Measurements from ENCODE around the gene SULT1A2. TPM values are rescaled to one million over a fixed set of nuclear protein-coding genes. Genes with fewer than 3 reads are reported as not detected.

Gene SULT1A2
- total RNA-seq, 1 experiment from 2014 or later: 0.43 TPM

DNA sequence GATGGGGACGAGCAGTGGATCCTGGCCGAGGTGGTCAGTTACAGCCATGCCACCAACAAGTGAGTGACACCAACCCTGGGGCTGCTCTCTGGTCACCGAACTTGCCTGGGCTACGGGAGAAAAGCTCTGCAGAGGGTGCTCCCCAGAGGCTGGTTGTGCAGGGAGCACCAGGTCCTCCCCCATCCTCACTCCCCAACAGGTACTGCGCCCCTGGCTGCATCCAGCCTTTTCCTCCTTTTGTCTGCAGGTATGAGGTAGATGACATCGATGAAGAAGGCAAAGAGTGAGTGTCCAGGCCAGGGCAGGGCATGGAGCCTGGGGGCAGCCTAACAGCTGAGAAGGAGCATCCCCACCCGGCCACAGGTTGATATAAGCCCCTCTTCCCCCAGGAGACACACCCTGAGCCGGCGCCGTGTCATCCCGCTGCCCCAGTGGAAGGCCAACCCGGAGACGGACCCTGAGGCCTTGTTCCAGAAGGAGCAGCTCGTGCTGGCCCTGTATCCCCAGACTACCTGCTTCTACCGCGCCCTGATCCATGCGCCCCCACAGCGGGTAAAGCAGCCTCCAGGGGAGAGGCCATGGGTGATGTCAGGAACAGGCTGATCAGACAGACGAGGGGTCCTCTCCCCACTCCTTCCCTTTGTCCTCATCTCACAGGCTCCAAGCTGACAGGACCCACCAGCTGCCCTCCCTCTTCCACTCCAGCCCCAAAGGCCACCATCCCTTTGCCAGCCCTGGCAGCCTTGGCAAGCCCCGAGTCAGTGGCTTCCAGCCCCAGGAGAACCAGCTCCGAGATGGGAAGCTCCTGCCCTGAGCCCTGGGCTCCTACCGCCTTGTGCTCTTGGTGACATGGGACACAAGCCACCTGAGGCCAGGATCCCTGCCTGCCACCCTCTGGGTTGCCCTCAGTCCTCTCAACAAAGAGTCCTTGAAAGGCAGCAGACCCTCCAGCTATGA lies 6.2 kb downstream of the SULT1A2 start:
- no TSS peak for BruUV-seq (replicated peaks)
- no peaks in the 10 kb centered on the region; the same call in 1 of the 2 replicates for H3K36me3 ChIP-seq (ENCODE audit: control insufficient read depth, insufficient read depth, low read length)
- POLR2A ChIA-PET: no interaction called here

DNA sequence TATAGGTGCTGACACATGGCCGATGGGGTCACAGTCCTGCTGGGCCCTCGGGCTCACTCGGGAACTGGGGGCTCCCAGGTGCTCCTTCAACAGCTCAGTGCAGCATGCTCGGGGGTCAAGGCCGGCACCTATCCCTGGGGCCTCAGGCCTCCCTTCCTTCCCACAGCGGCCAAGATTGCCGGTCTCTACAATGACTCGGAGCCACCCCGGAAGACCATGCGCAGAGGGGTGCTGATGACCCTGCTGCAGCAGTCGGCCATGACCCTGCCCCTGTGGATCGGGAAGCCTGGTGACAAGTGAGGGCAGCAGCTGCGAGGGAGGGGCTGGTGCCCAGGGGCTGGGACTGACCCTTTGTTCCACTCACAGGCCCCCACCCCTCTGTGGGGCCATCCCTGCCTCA lies 6.9 kb downstream of the SULT1A2 start:
- Mint-ChIP-seq H3K27me3 (ENCODE audit: insufficient read depth, unreplicated experiment) (no peaks in the 10 kb centered on the region), H3K4me1 (ENCODE audit: low read depth, unreplicated experiment) (no peaks in the 10 kb centered on the region), H3K4me3 (ENCODE audit: unreplicated experiment) (no peak overlapping the region), H3K27ac (ENCODE audit: unreplicated experiment) (no peak overlapping the region), H3K36me3 (ENCODE audit: insufficient read depth, unreplicated experiment) (peaks cover 8% of the 10 kb centered on the region), H3K9me3 (ENCODE audit: unreplicated experiment) (no peaks in the 10 kb centered on the region)
- H3K36me3 ChIP-seq (ENCODE audit: control insufficient read depth, insufficient read depth, low read length): no peaks in the 10 kb centered on the region; the same call in 1 of the 2 replicates
- no peaks in the 10 kb centered on the region for H3K9me3 ChIP-seq
- ChIA-PET POLR2A (no interaction called here), CTCF (no interaction called here)
- DNase-seq: no peak
- TF ChIP-seq, protein P1, sequence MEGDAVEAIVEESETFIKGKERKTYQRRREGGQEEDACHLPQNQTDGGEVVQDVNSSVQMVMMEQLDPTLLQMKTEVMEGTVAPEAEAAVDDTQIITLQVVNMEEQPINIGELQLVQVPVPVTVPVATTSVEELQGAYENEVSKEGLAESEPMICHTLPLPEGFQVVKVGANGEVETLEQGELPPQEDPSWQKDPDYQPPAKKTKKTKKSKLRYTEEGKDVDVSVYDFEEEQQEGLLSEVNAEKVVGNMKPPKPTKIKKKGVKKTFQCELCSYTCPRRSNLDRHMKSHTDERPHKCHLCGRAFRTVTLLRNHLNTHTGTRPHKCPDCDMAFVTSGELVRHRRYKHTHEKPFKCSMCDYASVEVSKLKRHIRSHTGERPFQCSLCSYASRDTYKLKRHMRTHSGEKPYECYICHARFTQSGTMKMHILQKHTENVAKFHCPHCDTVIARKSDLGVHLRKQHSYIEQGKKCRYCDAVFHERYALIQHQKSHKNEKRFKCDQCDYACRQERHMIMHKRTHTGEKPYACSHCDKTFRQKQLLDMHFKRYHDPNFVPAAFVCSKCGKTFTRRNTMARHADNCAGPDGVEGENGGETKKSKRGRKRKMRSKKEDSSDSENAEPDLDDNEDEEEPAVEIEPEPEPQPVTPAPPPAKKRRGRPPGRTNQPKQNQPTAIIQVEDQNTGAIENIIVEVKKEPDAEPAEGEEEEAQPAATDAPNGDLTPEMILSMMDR (IDR thresholded peaks at IDR 0.05; ENCODE audit: insufficient read depth in 1 of 2, low read depth in 1 of 2, low read length in 1 of 2, severe bottlenecking in 1 of 2, unreplicated experiment in 1 of 2): no peak
- H3K4me1 ChIP-seq: no peaks in the 10 kb centered on the region
- intact Hi-C loops (cut with micrococcal nuclease; ENCODE audit: unreplicated experiment): no loop called here
- H3K4me3 ChIP-seq (ENCODE audit: low read depth, low read length): no peak overlapping the region
- H3K27me3 ChIP-seq (replicated peaks; ENCODE audit: control insufficient read depth, insufficient read depth, low read length): no peaks in the 10 kb centered on the region
- BruUV-seq (replicated peaks): no TSS peak

More for the DNA sequence above, 6.2 kb downstream of the SULT1A2 start:
- H3K27ac Mint-ChIP-seq (ENCODE audit: unreplicated experiment): no peak overlapping the region
- peaks cover 5% of the 10 kb centered on the region for H3K36me3 Mint-ChIP-seq (ENCODE audit: insufficient read depth, unreplicated experiment)
- no peaks in the 10 kb centered on the region for H3K4me1 ChIP-seq
- no peak for DNase-seq
- CTCF ChIA-PET: no interaction called here
- no peaks in the 10 kb centered on the region for H3K27me3 Mint-ChIP-seq (ENCODE audit: insufficient read depth, unreplicated experiment)
- no peaks in the 10 kb centered on the region for H3K9me3 ChIP-seq
- no peak overlapping the region for H3K4me3 ChIP-seq (ENCODE audit: low read depth, low read length)
- no peaks in the 10 kb centered on the region for H3K9me3 Mint-ChIP-seq (ENCODE audit: unreplicated experiment)
- no peak overlapping the region for H3K4me3 Mint-ChIP-seq (ENCODE audit: unreplicated experiment)
- no peaks in the 10 kb centered on the region for H3K4me1 Mint-ChIP-seq (ENCODE audit: low read depth, unreplicated experiment)
- no peaks in the 10 kb centered on the region for H3K27me3 ChIP-seq (replicated peaks; ENCODE audit: control insufficient read depth, insufficient read depth, low read length)
- TF ChIP-seq, protein P1 (IDR thresholded peaks at IDR 0.05; ENCODE audit: insufficient read depth in 1 of 2, low read depth in 1 of 2, low read length in 1 of 2, severe bottlenecking in 1 of 2, unreplicated experiment in 1 of 2): no peak
- intact Hi-C loops (cut with micrococcal nuclease; ENCODE audit: unreplicated experiment): no loop called here

GRCh38 chr16:28589069-28589468 lies 7.8 kb downstream of the SULT1A2 start:
- no peak overlapping the region for H3K4me3 ChIP-seq (ENCODE audit: low read depth, low read length)
- no peak for DNase-seq
- POLR2A ChIA-PET: no interaction called here
- Mint-ChIP-seq H3K4me1 (ENCODE audit: low read depth, unreplicated experiment) (no peaks in the 10 kb centered on the region), H3K27me3 (ENCODE audit: insufficient read depth, unreplicated experiment) (no peaks in the 10 kb centered on the region), H3K9me3 (ENCODE audit: unreplicated experiment) (no peaks in the 10 kb centered on the region), H3K4me3 (ENCODE audit: unreplicated experiment) (no peak overlapping the region), H3K36me3 (ENCODE audit: insufficient read depth, unreplicated experiment) (peaks cover 8% of the 10 kb centered on the region), H3K27ac (ENCODE audit: unreplicated experiment) (no peak overlapping the region)
- H3K36me3 ChIP-seq (ENCODE audit: control insufficient read depth, insufficient read depth, low read length): no peaks in the 10 kb centered on the region; the same call in 1 of the 2 replicates
- no TSS peak for BruUV-seq (replicated peaks)
- CTCF ChIA-PET: no interaction called here
- no peaks in the 10 kb centered on the region for H3K4me1 ChIP-seq
- intact Hi-C loops (cut with micrococcal nuclease; ENCODE audit: unreplicated experiment): no loop called here
- H3K27me3 ChIP-seq (replicated peaks; ENCODE audit: control insufficient read depth, insufficient read depth, low read length): no peaks in the 10 kb centered on the region
- TF ChIP-seq, protein P1 (IDR thresholded peaks at IDR 0.05; ENCODE audit: insufficient read depth in 1 of 2, low read depth in 1 of 2, low read length in 1 of 2, severe bottlenecking in 1 of 2, unreplicated experiment in 1 of 2): no peak
- no peaks in the 10 kb centered on the region for H3K9me3 ChIP-seq
